Measurements from ENCODE around the gene MRPL12. TPM values are rescaled to one million over a fixed set of nuclear protein-coding genes. Genes with fewer than 3 reads are reported as not detected.

The MRPL12 gene
- total RNA-seq, 1 experiment from 2014 or later, result 157 TPM

DNA sequence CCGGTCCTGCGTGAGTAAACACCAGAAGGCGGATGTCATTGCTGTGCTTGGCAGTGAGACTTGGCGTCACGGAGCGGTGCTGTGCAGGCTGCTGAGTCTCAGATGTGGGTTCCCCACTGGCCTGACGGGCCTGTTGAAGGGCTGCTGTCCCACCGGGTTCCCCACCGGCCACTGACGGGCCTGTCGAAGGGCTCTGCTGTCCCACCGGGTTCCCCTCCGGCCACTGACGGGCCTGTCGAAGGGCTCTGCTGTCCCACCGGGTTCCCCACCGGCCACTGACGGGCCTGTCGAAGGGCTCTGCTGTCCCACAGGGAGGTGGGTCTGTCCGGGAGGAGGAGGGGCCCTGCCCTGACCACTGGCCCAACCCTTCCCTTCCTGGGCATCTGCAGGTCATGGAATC lies 16.6 kb upstream of the MRPL12 start:
- H3K27ac ChIP-seq (ENCODE audit: low read length), result no peak overlapping the region
- in situ Hi-C loops (cut with HindIII; ENCODE audit: low pct_unique_long_range_greater_than_20kb, low sequenced_read_pairs), result no loop called here
- ChIA-PET CTCF (no interaction called here), POLR2A (no interaction called here)
- no peak overlapping the region for H3K4me3 ChIP-seq (ENCODE audit: low read depth in 2 of 2, low read length in 2 of 2)
- H3K4me1 ChIP-seq (ENCODE audit: control insufficient read depth, insufficient read depth, low read length), result peaks cover 19% of the 10 kb centered on the region
- BruUV-seq (replicated peaks), result no TSS peak
- ATAC-seq (no peak), DNase-seq (ENCODE audit: low read depth, low spot score) (no peak)
- H3K9me3 ChIP-seq (ENCODE audit: control insufficient read depth, insufficient read depth, low read depth, low read length), result no peaks in the 10 kb centered on the region
- intact Hi-C loops (cut with micrococcal nuclease; ENCODE audit: unreplicated experiment), result no loop called here
- no peaks in the 10 kb centered on the region for H3K27me3 ChIP-seq (ENCODE audit: control insufficient read depth, insufficient read depth, low read length)
- TF ChIP-seq, protein P1, sequence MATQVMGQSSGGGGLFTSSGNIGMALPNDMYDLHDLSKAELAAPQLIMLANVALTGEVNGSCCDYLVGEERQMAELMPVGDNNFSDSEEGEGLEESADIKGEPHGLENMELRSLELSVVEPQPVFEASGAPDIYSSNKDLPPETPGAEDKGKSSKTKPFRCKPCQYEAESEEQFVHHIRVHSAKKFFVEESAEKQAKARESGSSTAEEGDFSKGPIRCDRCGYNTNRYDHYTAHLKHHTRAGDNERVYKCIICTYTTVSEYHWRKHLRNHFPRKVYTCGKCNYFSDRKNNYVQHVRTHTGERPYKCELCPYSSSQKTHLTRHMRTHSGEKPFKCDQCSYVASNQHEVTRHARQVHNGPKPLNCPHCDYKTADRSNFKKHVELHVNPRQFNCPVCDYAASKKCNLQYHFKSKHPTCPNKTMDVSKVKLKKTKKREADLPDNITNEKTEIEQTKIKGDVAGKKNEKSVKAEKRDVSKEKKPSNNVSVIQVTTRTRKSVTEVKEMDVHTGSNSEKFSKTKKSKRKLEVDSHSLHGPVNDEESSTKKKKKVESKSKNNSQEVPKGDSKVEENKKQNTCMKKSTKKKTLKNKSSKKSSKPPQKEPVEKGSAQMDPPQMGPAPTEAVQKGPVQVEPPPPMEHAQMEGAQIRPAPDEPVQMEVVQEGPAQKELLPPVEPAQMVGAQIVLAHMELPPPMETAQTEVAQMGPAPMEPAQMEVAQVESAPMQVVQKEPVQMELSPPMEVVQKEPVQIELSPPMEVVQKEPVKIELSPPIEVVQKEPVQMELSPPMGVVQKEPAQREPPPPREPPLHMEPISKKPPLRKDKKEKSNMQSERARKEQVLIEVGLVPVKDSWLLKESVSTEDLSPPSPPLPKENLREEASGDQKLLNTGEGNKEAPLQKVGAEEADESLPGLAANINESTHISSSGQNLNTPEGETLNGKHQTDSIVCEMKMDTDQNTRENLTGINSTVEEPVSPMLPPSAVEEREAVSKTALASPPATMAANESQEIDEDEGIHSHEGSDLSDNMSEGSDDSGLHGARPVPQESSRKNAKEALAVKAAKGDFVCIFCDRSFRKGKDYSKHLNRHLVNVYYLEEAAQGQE (IDR thresholded peaks at IDR 0.05; ENCODE audit: insufficient read depth in 1 of 2, low read depth in 2 of 2, low read length in 1 of 2), result no peak
- TF ChIP-seq, protein P2, sequence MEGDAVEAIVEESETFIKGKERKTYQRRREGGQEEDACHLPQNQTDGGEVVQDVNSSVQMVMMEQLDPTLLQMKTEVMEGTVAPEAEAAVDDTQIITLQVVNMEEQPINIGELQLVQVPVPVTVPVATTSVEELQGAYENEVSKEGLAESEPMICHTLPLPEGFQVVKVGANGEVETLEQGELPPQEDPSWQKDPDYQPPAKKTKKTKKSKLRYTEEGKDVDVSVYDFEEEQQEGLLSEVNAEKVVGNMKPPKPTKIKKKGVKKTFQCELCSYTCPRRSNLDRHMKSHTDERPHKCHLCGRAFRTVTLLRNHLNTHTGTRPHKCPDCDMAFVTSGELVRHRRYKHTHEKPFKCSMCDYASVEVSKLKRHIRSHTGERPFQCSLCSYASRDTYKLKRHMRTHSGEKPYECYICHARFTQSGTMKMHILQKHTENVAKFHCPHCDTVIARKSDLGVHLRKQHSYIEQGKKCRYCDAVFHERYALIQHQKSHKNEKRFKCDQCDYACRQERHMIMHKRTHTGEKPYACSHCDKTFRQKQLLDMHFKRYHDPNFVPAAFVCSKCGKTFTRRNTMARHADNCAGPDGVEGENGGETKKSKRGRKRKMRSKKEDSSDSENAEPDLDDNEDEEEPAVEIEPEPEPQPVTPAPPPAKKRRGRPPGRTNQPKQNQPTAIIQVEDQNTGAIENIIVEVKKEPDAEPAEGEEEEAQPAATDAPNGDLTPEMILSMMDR (IDR thresholded peaks at IDR 0.05), result no peak
- TF ChIP-seq TCF7L2 (IDR thresholded peaks at IDR 0.05; ENCODE audit: low read depth, low read length) (no peak), SIN3A (IDR thresholded peaks at IDR 0.05; ENCODE audit: borderline replicate concordance, insufficient read depth, low read depth, low read length) (no peak), POLR2AphosphoS5 (IDR thresholded peaks at IDR 0.05; ENCODE audit: low read depth, low read length) (no peak)
- peaks cover 22% of the 10 kb centered on the region; the same call in 1 of the 2 replicates for H3K36me3 ChIP-seq (ENCODE audit: control insufficient read depth, insufficient read depth, low read length)

- in situ Hi-C loops (cut with HindIII; ENCODE audit: low pct_unique_long_range_greater_than_20kb, low sequenced_read_pairs), result no loop called here
- ChIA-PET CTCF (no interaction called here), POLR2A (no interaction called here)
- H3K9me3 ChIP-seq (ENCODE audit: control insufficient read depth, insufficient read depth, low read depth, low read length), result no peaks in the 10 kb centered on the region
- H3K36me3 ChIP-seq (ENCODE audit: control insufficient read depth, insufficient read depth, low read length), result peaks cover 22% of the 10 kb centered on the region; the same call in 1 of the 2 replicates
- DNase-seq (ENCODE audit: low read depth, low spot score) (no peak), ATAC-seq (no peak)
- intact Hi-C loops (cut with micrococcal nuclease; ENCODE audit: unreplicated experiment), result no loop called here
- H3K27ac ChIP-seq (ENCODE audit: low read length), result no peak overlapping the region
- H3K4me3 ChIP-seq (ENCODE audit: low read depth in 2 of 2, low read length in 2 of 2), result no peak overlapping the region
- H3K27me3 ChIP-seq (ENCODE audit: control insufficient read depth, insufficient read depth, low read length), result no peaks in the 10 kb centered on the region
- H3K4me1 ChIP-seq (ENCODE audit: control insufficient read depth, insufficient read depth, low read length), result peaks cover 11% of the 10 kb centered on the region
- TF ChIP-seq POLR2AphosphoS5 (IDR thresholded peaks at IDR 0.05; ENCODE audit: low read depth, low read length), result no peak
- TF ChIP-seq, protein P2 (IDR thresholded peaks at IDR 0.05), result no peak
- TF ChIP-seq, protein P1 (IDR thresholded peaks at IDR 0.05; ENCODE audit: insufficient read depth in 1 of 2, low read depth in 2 of 2, low read length in 1 of 2), result no peak
- TF ChIP-seq TCF7L2 (IDR thresholded peaks at IDR 0.05; ENCODE audit: low read depth, low read length), result no peak
- no peak for TF ChIP-seq SIN3A (IDR thresholded peaks at IDR 0.05; ENCODE audit: borderline replicate concordance, insufficient read depth, low read depth, low read length)
- no TSS peak for BruUV-seq (replicated peaks)
Observed at GRCh38 chr17:81687770-81688541, 15.2 kb upstream of the MRPL12 start.
